NCI-H1092 treated with DMSO at 0.1 percent for 48 hours (cell line): Measurements from ENCODE around the gene MAT2B.

Experiments
- DNase-seq: peaks from one replicate; lab custom pipeline; 2025; lab: John Stamatoyannopoulos, UW

Gene MAT2B

GRCh38 chr5:163551156-163551555 is 45.7 kb downstream of the MAT2B start:
- DNase-seq, result no peak

GRCh38 chr5:163552536-163552935 is 47.1 kb downstream of the MAT2B start:
- DNase-seq, result no peak

- DNase-seq, result no peak
Observed at GRCh38 chr5:163561339-163561738, 55.9 kb downstream of the MAT2B start.

GRCh38 chr5:163562071-163562470 is 56.7 kb downstream of the MAT2B start:
- no peak for DNase-seq

- no peak for DNase-seq
Observed at GRCh38 chr5:163563112-163563511, 57.7 kb downstream of the MAT2B start.

- DNase-seq, result no peak
Observed at GRCh38 chr5:163563880-163564279, 58.5 kb downstream of the MAT2B start.

GRCh38 chr5:163564321-163564938 is 59.0 kb downstream of the MAT2B start:
- DNase-seq, result peak; percentile 23

- no peak for DNase-seq
Observed at GRCh38 chr5:163565492-163565891, 60.1 kb downstream of the MAT2B start.

GRCh38 chr5:163565931-163566608 is 60.7 kb downstream of the MAT2B start:
- DNase-seq, result peak; percentile 3

GRCh38 chr5:163566678-163567077 is 61.3 kb downstream of the MAT2B start:
- no peak for DNase-seq

GRCh38 chr5:163567811-163568210 is 62.4 kb downstream of the MAT2B start:
- DNase-seq, result no peak
